Naive B cell (primary cell): ENCODE data around the gene MCEMP1. TPM values are rescaled to one million over a fixed set of nuclear protein-coding genes. Genes with fewer than 3 reads are reported as not detected.
"Not testable (repeated sequence)": the region's sequence is repeated elsewhere in the genome, so short reads cannot be mapped to it uniquely, and the experiment has no call there.

Source experiments
- ATAC-seq, 2 donors: fragments of 150-1000 bp; cut with Tn5 transposase; 2 replicates each; pipeline ENCODE4 v1.10.0; 2021; ENCODE audit warnings: low read depth in 2 of 2, mild to moderate bottlenecking in 2 of 2, moderate library complexity in 2 of 2
- DNase-seq: peaks from one replicate; pipeline ENCODE4 v3.0.0; 2022
- H3K27ac Mint-ChIP-seq, 6 donors: one replicate each; pipeline ENCODE4 v1.8.0; 2020 to 2022; ENCODE audit warnings: mild to moderate bottlenecking in 6 of 6, mixed read lengths in 6 of 6, moderate library complexity in 5 of 6, inconsistent platforms in 2 of 6
- H3K27me3 Mint-ChIP-seq, 3 donors: one replicate each; pipeline ENCODE4 v1.8.0; 2021 to 2022; ENCODE audit warnings: mixed read lengths in 3 of 3, mild to moderate bottlenecking in 1 of 3
- H3K36me3 Mint-ChIP-seq, 2 donors: one replicate each; pipeline ENCODE4 v1.8.0; 2020 to 2022; ENCODE audit warnings: mixed read lengths in 2 of 2, inconsistent platforms in 1 of 2, mild to moderate bottlenecking in 1 of 2
- H3K4me1 Mint-ChIP-seq, 3 donors: one replicate each; pipeline ENCODE4 v1.8.0; 2020 to 2022; ENCODE audit warnings: mixed read lengths in 3 of 3, inconsistent platforms in 1 of 3, mild to moderate bottlenecking in 1 of 3, moderate library complexity in 1 of 3
- H3K4me3 Mint-ChIP-seq, 8 donors: one replicate each; pipeline ENCODE4 v1.8.0; 2020 to 2022; ENCODE audit warnings: mild to moderate bottlenecking in 8 of 8, mixed read lengths in 8 of 8, moderate library complexity in 8 of 8, inconsistent platforms in 2 of 8
- H3K9me3 Mint-ChIP-seq, 7 donors: one replicate each; pipeline ENCODE4 v1.8.0; 2020 to 2022; ENCODE audit warnings: mixed read lengths in 7 of 7, mild to moderate bottlenecking in 5 of 7, inconsistent platforms in 2 of 7, moderate library complexity in 1 of 7
- polyA plus RNA-seq, 6 donors: library from polyadenylated mRNA; unstranded; fragments of 300-500 nt; fragmentation: Illumina TruSeq; gene quantifications; one replicate each; pipeline ENCODE4 v1.2.3, GENCODE V29; 2021; ENCODE audit warnings: low read depth in 6 of 6

MCEMP1 gene
- polyA plus RNA-seq, 6 donors from 2014 or later = 0.39 to 0.58 TPM; not detected in 4

GRCh38 chr19:7637374-7638256 is 39.3 kb upstream of the MCEMP1 start:
- peak overlapping the region; percentile 61 to 98 (median 94) for H3K27ac Mint-ChIP-seq
- peaks cover 36 to 68% (median 44%) of the 10 kb centered on the region in 3 donors for H3K4me1 Mint-ChIP-seq
- no peak for DNase-seq
- H3K36me3 Mint-ChIP-seq = peaks cover 0 to 9% of the 10 kb centered on the region in 2 donors
- H3K9me3 Mint-ChIP-seq = peaks cover 0 to 1% (median 0%) of the 10 kb centered on the region in 7 donors
- H3K4me3 Mint-ChIP-seq = peak overlapping the region; percentile 82 to 94 (median 88)
- ATAC-seq = peak; percentile 13 to 15
- H3K27me3 Mint-ChIP-seq = no peaks in the 10 kb centered on the region

DNA sequence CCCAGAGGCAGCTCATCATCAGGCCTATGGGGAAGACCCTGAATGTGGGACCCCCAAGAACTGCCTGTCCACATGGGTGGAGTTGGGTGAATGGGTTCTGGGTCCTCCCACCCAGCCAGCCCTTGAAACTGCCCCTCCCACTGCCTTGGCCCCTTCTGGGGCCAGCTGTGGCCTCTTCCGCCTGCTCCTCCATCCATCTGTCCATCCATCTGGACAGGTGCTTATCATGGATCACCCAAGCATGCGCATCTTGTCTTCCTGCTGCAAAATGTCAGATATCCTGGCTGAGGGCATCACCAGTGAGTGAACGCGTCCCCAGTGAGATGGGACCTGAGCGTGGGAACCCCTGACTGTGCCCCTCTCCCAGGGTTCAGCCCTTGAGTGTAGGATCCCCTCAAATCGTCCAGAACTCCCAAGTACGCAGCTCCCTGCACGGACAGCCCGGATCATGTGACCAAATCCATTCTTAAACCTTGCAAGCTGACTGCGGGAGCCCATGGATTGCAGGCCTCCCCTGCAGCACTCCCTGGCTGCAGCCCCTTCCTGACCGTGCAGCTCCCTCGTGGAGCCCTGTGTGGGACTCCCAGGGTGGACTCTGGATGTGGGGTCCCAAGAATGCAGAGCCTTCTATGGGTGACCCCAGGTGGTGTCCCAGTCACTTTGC is 38.0 kb upstream of the MCEMP1 start:
- peaks cover 35 to 61% (median 39%) of the 10 kb centered on the region in 3 donors for H3K4me1 Mint-ChIP-seq
- peaks cover 0 to 1% (median 0%) of the 10 kb centered on the region in 7 donors for H3K9me3 Mint-ChIP-seq
- H3K27me3 Mint-ChIP-seq = no peaks in the 10 kb centered on the region
- H3K36me3 Mint-ChIP-seq = peaks cover 0 to 9% of the 10 kb centered on the region in 2 donors
- peak overlapping the region in 5 of 6 donors; percentile 38 to 95 (median 76) for H3K27ac Mint-ChIP-seq
- DNase-seq (no peak), ATAC-seq (no peak)
- H3K4me3 Mint-ChIP-seq = peak overlapping the region in 7 of 8 donors; percentile 32 to 86 (median 45)

DNA sequence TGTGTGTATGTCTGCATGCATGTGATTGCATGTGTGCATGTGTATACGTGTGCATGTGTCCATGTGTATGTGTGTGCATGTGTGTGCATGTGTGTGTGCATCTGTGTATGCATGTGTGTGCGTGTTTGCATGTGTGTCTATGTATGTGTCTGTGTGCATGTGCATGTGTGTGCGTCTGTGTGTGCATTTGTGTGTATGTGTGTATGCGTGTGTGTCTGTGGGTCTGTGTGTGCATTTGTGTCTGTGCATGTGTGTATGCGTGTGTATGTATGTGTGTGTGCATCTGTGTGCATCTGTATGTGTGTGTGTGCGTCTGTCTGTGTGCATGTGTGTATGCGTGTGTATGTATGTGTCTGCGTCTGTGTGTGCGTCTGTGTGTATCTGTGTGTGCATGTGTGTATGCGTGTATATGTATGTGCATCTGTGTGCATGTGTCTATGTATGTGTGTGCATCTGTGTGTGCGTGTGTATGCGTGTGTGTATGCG is 37.0 kb upstream of the MCEMP1 start:
- Mint-ChIP-seq H3K36me3 (peaks cover 0 to 9% of the 10 kb centered on the region in 2 donors), H3K4me1 (peaks cover 26 to 57% (median 39%) of the 10 kb centered on the region in 3 donors), H3K27ac (peak overlapping the region in 2 of 6 donors; percentile 1 to 70), H3K27me3 (no peaks in the 10 kb centered on the region), H3K9me3 (peaks cover 0 to 1% (median 0%) of the 10 kb centered on the region in 7 donors), H3K4me3 (peak overlapping the region in 4 of 8 donors; percentile 45 to 86 (median 66))
- DNase-seq = no peak
- ATAC-seq = no peak

GRCh38 chr19:7640803-7641202 is 36.1 kb upstream of the MCEMP1 start:
- Mint-ChIP-seq H3K4me3 (peak overlapping the region in 1 of 8 donors; percentile 86), H3K27me3 (no peaks in the 10 kb centered on the region), H3K27ac (peak overlapping the region in 1 of 6 donors; percentile 38), H3K36me3 (peaks cover 0 to 14% of the 10 kb centered on the region in 2 donors), H3K4me1 (peaks cover 29 to 52% (median 37%) of the 10 kb centered on the region in 3 donors), H3K9me3 (peaks cover 0 to 1% (median 0%) of the 10 kb centered on the region in 7 donors)
- DNase-seq = no peak
- ATAC-seq = no peak

GRCh38 chr19:7641290-7642276 is 35.3 kb upstream of the MCEMP1 start:
- DNase-seq = no peak
- H3K4me1 Mint-ChIP-seq = peaks cover 31 to 44% (median 31%) of the 10 kb centered on the region in 3 donors
- H3K9me3 Mint-ChIP-seq = peaks cover 0 to 1% (median 0%) of the 10 kb centered on the region in 7 donors
- no peak overlapping the region for H3K4me3 Mint-ChIP-seq
- no peaks in the 10 kb centered on the region for H3K27me3 Mint-ChIP-seq
- peaks cover 0 to 18% of the 10 kb centered on the region in 2 donors for H3K36me3 Mint-ChIP-seq
- no peak overlapping the region for H3K27ac Mint-ChIP-seq
- no peak for ATAC-seq

DNA sequence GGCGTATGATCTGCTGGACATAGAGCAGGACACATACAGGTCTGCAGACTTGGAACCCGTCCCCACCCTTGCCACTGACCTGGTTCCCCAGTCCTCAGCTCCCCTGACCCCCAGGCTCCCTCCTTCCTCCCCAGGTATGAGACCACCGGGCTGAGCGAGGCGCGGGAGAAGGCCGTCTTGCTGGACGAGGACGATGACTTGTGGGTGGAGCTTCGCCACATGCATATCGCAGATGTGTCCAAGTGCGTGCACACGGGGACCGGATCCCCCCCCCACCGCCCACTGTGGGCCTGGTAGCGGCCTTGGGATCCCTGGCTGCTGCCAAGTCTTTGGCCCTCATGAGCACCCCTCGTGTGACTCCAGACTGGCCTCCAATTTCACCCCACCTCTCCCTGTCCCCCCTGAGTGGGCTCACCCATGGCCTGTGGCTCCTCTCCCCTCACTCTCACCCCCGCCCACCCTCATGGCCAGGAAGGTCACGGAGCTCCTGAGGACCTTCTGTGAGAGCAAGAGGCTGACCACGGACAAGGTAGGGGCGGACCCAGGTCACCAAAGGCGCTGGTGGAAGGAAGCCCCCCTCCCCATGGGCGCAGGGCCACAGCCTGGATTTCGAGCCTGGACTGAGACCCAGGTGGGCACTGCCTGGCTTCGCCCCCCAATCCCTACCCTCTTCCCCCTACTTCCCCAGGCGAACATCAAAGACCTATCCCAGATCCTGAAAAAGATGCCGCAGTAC is 34.4 kb upstream of the MCEMP1 start:
- peaks cover 0 to 18% of the 10 kb centered on the region in 2 donors for H3K36me3 Mint-ChIP-seq
- no peak for DNase-seq
- peak overlapping the region in 1 of 6 donors; percentile 32 for H3K27ac Mint-ChIP-seq
- ATAC-seq = no peak
- H3K4me1 Mint-ChIP-seq = peaks cover 25 to 37% (median 29%) of the 10 kb centered on the region in 3 donors
- no peaks in the 10 kb centered on the region for H3K27me3 Mint-ChIP-seq
- no peak overlapping the region for H3K4me3 Mint-ChIP-seq
- H3K9me3 Mint-ChIP-seq = peaks cover 0 to 1% (median 0%) of the 10 kb centered on the region in 7 donors

DNA sequence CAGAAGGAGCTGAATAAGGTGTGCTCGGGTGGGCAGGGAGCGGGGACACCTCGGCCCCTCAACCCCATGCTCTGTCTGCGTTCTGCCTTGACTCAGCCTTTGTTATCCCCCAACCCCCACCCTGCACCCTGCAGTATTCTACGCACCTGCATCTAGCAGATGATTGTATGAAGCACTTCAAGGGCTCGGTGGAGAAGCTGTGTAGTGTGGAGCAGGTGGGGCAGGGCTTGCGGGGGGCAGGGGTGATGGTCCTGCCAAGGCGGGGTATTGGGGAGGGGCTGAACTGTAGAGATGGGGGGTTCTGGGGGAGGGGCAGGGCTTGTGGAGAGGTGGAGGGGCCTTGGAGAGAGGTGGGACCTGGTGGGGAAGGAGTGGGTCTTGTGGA is 33.9 kb upstream of the MCEMP1 start:
- Mint-ChIP-seq H3K36me3 (peaks cover 0 to 18% of the 10 kb centered on the region in 2 donors), H3K9me3 (peaks cover 0 to 1% (median 0%) of the 10 kb centered on the region in 7 donors), H3K4me1 (peaks cover 25 to 31% (median 25%) of the 10 kb centered on the region in 3 donors), H3K4me3 (no peak overlapping the region), H3K27ac (peak overlapping the region in 1 of 6 donors; percentile 32), H3K27me3 (no peaks in the 10 kb centered on the region)
- no peak for DNase-seq
- ATAC-seq = no peak

DNA sequence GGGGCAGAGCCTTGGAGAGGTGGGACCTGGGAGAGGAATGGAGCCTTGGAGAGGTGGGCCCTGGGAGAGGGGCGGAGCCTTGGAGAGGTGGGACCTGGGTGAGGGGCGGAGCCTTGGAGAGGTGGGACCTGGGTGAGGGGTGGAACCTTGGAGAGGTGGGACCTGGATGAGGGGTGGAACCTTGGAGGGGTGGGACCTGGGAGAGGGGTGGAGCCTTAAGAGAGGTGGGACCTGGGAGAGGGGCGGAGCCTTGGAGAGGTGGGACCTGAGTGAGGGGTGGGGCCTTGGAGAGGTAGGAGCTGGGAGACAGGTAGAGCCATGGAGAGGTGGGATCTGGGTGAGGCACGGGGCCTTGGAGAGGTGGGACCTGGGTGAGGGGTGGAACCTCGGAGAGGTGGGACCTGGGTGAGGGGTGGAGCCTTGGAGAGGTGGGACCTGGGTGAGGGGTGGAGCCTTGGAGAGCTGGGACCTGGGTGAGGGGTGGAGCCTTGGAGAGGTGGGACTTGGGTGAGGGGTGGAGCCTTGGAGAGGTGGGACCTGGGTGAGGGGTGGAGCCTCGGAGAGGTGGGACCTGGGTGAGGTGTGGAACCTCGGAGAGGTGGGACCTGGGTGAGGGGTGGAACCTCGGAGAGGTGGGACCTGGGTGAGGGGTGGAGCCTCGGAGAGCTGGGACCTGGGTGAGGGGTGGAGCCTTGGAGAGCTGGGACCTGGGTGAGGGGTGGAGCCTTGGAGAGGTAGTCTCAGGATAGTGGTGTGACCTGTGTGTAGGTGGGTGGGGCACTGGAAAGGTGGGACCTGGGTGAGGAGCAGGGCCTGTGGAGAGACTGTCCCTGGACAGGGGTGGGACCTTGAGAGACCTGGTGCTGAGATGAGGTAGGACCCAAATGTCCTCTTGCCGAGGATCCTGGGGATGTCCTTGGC is 33.0 kb upstream of the MCEMP1 start:
- peak overlapping the region in 1 of 6 donors; percentile 69 for H3K27ac Mint-ChIP-seq
- H3K36me3 Mint-ChIP-seq = peaks cover 0 to 18% of the 10 kb centered on the region in 2 donors
- H3K4me3 Mint-ChIP-seq = peak overlapping the region in 1 of 8 donors; percentile 35
- DNase-seq, H3K27me3 Mint-ChIP-seq, H3K9me3 Mint-ChIP-seq, ATAC-seq: not testable (repeated sequence)
- peaks cover 19 to 24% (median 24%) of the 10 kb centered on the region in 3 donors for H3K4me1 Mint-ChIP-seq

GRCh38 chr19:7644550-7644877 is 32.4 kb upstream of the MCEMP1 start:
- Mint-ChIP-seq H3K27ac (no peak overlapping the region), H3K4me3 (peak overlapping the region in 1 of 8 donors; percentile 35), H3K36me3 (peaks cover 0 to 18% of the 10 kb centered on the region in 2 donors), H3K27me3 (no peaks in the 10 kb centered on the region), H3K9me3 (peaks cover 0 to 1% (median 0%) of the 10 kb centered on the region in 7 donors), H3K4me1 (peaks cover 12 to 18% (median 18%) of the 10 kb centered on the region in 3 donors)
- DNase-seq (no peak), ATAC-seq (no peak)

- no peaks in the 10 kb centered on the region for H3K9me3 Mint-ChIP-seq
- H3K4me1 Mint-ChIP-seq = peaks cover 6 to 11% (median 11%) of the 10 kb centered on the region in 3 donors
- peak overlapping the region in 1 of 8 donors; percentile 75 for H3K4me3 Mint-ChIP-seq
- H3K27ac Mint-ChIP-seq = peak overlapping the region in 1 of 6 donors; percentile 83
- no peaks in the 10 kb centered on the region for H3K27me3 Mint-ChIP-seq
- DNase-seq = no peak
- H3K36me3 Mint-ChIP-seq = peaks cover 0 to 11% of the 10 kb centered on the region in 2 donors
- ATAC-seq = no peak
Measured at GRCh38 chr19:7645163-7645562, 31.7 kb upstream of the MCEMP1 start.
